Activated CD4-positive, alpha-beta memory T cell treated with anti-CD3 and anti-CD28 coated beads, Interleukin-2, amount 10 ng/mL, durations not matched to agents 7 days and 5 days (primary cell): ENCODE data around the gene HIF1AN. TPM values are rescaled to one million over a fixed set of nuclear protein-coding genes. Genes with fewer than 3 reads are reported as not detected.

Experiments
- CTCF ChIA-PET: fragments of 350-600 bp; sonication (Branson Sonifier 250); formaldehyde crosslinking; loops from one replicate; lab custom pipeline; 2021; ENCODE audit warnings: antibody characterized with exemption, inconsistent platforms; lab: Charles Lee
- POLR2A ChIA-PET: fragments of 350-600 bp; sonication (Branson Sonifier 250); formaldehyde crosslinking; loops from one replicate; lab custom pipeline; 2021; ENCODE audit warnings: antibody characterized with exemption; lab: Charles Lee
- DNase-seq: peaks from one replicate; pipeline ENCODE4 v3.0.0-alpha.2; 2020
- H3K27ac Mint-ChIP-seq: one replicate; pipeline ENCODE4 v1.8.0; 2021; ENCODE audit warnings: mild to moderate bottlenecking, mixed read lengths
- H3K27me3 Mint-ChIP-seq: one replicate; pipeline ENCODE4 v1.8.0; 2021; ENCODE audit warnings: mixed read lengths
- H3K36me3 Mint-ChIP-seq: one replicate; pipeline ENCODE4 v1.8.0; 2021; ENCODE audit warnings: low read depth, mixed read lengths
- H3K4me1 Mint-ChIP-seq: one replicate; pipeline ENCODE4 v1.8.0; 2021; ENCODE audit warnings: mixed read lengths
- H3K4me3 Mint-ChIP-seq: one replicate; pipeline ENCODE4 v1.8.0; 2021; ENCODE audit warnings: mild to moderate bottlenecking, mixed read lengths
- H3K9me3 Mint-ChIP-seq: one replicate; pipeline ENCODE4 v1.8.0; 2021; ENCODE audit warnings: mixed read lengths
- total RNA-seq, 2 experiments: library from RNA; stranded (reverse); gene quantifications; one replicate each; pipeline ENCODE4 v1.2.3, GENCODE V29; 2021

The HIF1AN gene
- total RNA-seq, 2 experiments from 2014 or later, result 57.7 to 58.8 TPM

DNA sequence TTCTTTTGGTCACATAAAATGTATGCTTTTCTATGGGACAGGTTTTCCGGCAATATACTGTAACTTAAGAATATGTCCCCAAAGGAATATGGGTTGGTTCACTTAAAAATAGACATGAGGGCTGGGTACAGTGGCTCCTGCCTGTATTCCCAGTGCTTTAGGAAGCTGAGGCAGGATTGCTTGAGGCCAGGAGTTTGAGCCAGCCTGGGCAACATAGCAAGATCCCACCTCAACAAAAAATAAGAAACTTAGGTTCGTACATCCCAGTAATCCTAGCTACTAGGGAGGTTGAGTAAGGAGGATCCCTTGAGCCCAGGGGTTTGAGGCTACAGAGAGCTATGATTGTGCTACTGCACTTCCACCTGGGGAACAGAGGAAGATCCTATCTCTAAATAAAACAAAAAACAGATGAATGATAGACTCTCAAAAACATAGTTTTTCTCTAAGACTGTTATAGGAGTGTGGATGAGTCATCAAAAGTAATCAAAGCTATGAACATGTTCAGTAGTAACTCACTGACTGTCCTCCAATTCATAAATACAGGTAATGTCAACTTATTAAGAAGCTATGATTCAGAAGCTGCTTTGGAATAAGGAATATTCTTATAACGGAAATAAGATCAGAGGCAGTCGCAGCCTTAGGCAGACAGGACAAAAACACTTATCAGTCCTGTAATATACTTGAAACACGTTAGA, 13.5 kb upstream of the HIF1AN start:
- H3K4me1 Mint-ChIP-seq, result peaks cover 38% of the 10 kb centered on the region
- H3K36me3 Mint-ChIP-seq, result peaks cover 56% of the 10 kb centered on the region
- no peaks in the 10 kb centered on the region for H3K9me3 Mint-ChIP-seq
- DNase-seq, result no peak
- no peaks in the 10 kb centered on the region for H3K27me3 Mint-ChIP-seq
- no peak overlapping the region for H3K4me3 Mint-ChIP-seq
- CTCF ChIA-PET, result interaction anchor here (0.6 to 9.6 kb wide), 4 partner anchors 12 to 326 kb away, joined by 3 to 94 read pairs (median 4); no protein-coding TSS in a partner anchor
- POLR2A ChIA-PET, result interaction anchor here (0.5 to 5.9 kb wide), 8 partner anchors 10 to 162 kb away, joined by 3 to 103 read pairs (median 4); partner anchors contain the start of gene HIF1AN
- H3K27ac Mint-ChIP-seq, result no peak overlapping the region

DNA sequence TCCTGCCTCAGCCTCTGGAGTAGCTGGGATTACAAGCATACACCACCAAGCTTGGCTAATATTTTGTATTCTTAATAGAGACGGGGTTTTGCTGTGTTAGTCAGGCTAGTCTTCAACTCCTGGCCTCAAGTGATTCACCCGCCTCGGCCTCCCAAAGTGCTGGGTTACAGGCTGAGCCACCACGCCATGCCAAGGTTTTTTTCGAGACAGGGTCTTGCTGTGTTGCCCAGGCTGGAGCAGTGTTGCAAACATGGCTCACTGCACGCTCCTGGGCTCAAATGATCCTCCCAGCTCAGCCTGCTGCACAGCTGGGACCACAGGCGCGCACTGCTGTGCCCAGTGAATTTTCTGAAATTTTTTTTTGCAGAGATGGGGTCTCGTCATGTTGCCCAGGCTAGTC, 12.8 kb upstream of the HIF1AN start:
- H3K27me3 Mint-ChIP-seq, result no peaks in the 10 kb centered on the region
- peaks cover 56% of the 10 kb centered on the region for H3K36me3 Mint-ChIP-seq
- H3K4me3 Mint-ChIP-seq, result no peak overlapping the region
- H3K4me1 Mint-ChIP-seq, result peaks cover 37% of the 10 kb centered on the region
- no peak overlapping the region for H3K27ac Mint-ChIP-seq
- H3K9me3 Mint-ChIP-seq, result no peaks in the 10 kb centered on the region
- DNase-seq, result no peak
- CTCF ChIA-PET, result interaction anchor here (0.9 to 9.6 kb wide), 3 partner anchors 11 to 40 kb away, joined by 3 to 94 read pairs (median 5); no protein-coding TSS in a partner anchor
- POLR2A ChIA-PET, result interaction anchor here (0.5 to 1.7 kb wide), 6 partner anchors 10 to 44 kb away, joined by 3 to 11 read pairs (median 4); partner anchors contain the start of gene HIF1AN

GRCh38 chr10:100524206-100524605, 11.5 kb upstream of the HIF1AN start:
- Mint-ChIP-seq H3K9me3 (no peaks in the 10 kb centered on the region), H3K27me3 (no peaks in the 10 kb centered on the region), H3K27ac (no peak overlapping the region), H3K4me3 (no peak overlapping the region), H3K4me1 (peaks cover 33% of the 10 kb centered on the region), H3K36me3 (peaks cover 57% of the 10 kb centered on the region)
- CTCF ChIA-PET, result interaction anchor here (1.5 to 9.6 kb wide), 2 partner anchors 10 to 13 kb away, joined by 3 to 94 read pairs; no protein-coding TSS in a partner anchor
- POLR2A ChIA-PET, result interaction anchor here (1.3 to 8.6 kb wide), 3 partner anchors 11 to 42 kb away, joined by 5 to 135 read pairs (median 5); partner anchors contain the start of gene HIF1AN
- no peak for DNase-seq

DNA sequence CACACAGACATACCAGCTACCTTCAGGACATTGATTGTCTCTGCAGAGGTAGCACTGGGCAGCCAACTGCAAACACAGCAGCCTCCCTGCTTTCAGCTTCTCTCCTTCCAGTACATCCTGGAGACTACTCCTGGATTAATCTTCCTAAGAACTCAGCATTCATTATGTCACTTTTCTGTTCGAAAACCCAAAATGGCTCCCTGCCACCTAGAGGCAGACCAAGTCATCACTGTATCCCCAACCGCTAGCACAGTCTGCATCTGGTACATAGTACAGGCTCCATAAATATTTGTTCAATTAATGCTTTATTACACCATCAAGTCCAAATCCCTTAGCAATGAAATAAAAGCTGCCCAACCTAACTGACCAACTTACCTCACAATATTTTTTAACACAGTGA, 11.1 kb upstream of the HIF1AN start:
- Mint-ChIP-seq H3K4me1 (peaks cover 32% of the 10 kb centered on the region), H3K4me3 (no peak overlapping the region), H3K9me3 (no peaks in the 10 kb centered on the region), H3K36me3 (peaks cover 57% of the 10 kb centered on the region), H3K27me3 (no peaks in the 10 kb centered on the region), H3K27ac (no peak overlapping the region)
- DNase-seq, result no peak
- ChIA-PET POLR2A (interaction anchor here (0.6 to 8.6 kb wide), 5 partner anchors 10 to 358 kb away, joined by 3 to 135 read pairs (median 5); partner anchors contain the start of gene HIF1AN), CTCF (interaction anchor here (1.5 to 9.6 kb wide), 3 partner anchors 10 to 42 kb away, joined by 3 to 94 read pairs (median 12); no protein-coding TSS in a partner anchor)

- POLR2A ChIA-PET, result interaction anchor here (0.6 to 8.6 kb wide), 8 partner anchors 7 to 190 kb away, joined by 3 to 135 read pairs (median 8); partner anchors contain the start of genes HIF1AN and SCD
- Mint-ChIP-seq H3K36me3 (peaks cover 52% of the 10 kb centered on the region), H3K27ac (peak overlapping the region; percentile 95), H3K4me3 (peak overlapping the region; percentile 90), H3K4me1 (peaks cover 45% of the 10 kb centered on the region), H3K27me3 (no peaks in the 10 kb centered on the region), H3K9me3 (no peaks in the 10 kb centered on the region)
- no peak for DNase-seq
- CTCF ChIA-PET, result interaction anchor here (0.7 to 9.6 kb wide), 4 partner anchors 11 to 45 kb away, joined by 3 to 94 read pairs (median 30); no protein-coding TSS in a partner anchor
Measured at GRCh38 chr10:100528123-100528886, 7.4 kb upstream of the HIF1AN start.

DNA sequence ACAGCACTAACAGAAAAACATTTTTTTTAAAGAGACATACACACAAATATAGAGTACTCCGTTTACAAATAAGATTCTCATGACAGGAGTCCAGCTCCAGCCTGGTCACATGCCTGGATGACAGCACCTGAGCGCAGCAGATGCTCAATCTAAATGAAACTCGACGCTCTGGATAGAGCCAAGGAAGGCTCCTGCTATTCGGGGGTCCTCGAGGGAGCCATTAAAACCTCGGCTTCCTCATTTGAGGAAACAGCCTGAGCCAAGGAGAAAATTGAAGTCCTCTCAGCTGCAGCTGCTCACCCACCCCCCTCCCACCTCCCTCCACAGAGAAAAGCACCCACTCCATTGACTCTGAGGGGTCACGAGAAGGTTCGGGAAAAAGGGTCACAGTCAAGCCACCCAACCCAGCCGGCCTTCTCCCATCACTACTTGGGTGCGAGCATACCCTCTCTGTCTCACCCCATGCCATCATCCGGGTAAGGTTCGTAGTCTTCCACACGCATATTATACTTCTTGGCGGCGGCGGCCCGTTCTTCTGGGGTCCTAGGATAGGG, 6.7 kb upstream of the HIF1AN start:
- no peaks in the 10 kb centered on the region for H3K27me3 Mint-ChIP-seq
- no peak for DNase-seq
- peaks cover 45% of the 10 kb centered on the region for H3K36me3 Mint-ChIP-seq
- POLR2A ChIA-PET, result interaction anchor here (0.9 to 8.6 kb wide), 5 partner anchors 11 to 182 kb away, joined by 4 to 135 read pairs (median 9); partner anchors contain the start of gene SCD
- peak overlapping the region; percentile 90 for H3K4me3 Mint-ChIP-seq
- CTCF ChIA-PET, result interaction anchor here (4.1 to 9.6 kb wide), 2 partner anchors 12 to 18 kb away, joined by 54 to 94 read pairs; no protein-coding TSS in a partner anchor
- H3K27ac Mint-ChIP-seq, result peak overlapping the region; percentile 95
- H3K4me1 Mint-ChIP-seq, result peaks cover 42% of the 10 kb centered on the region
- H3K9me3 Mint-ChIP-seq, result no peaks in the 10 kb centered on the region

GRCh38 chr10:100529475-100530298, 6.1 kb upstream of the HIF1AN start, which contains the start of gene NDUFB8:
Gene NDUFB8 (minus strand): TSS chr10:100529871. CDS start chr10:100529851, 20 bp downstream.
- ChIA-PET CTCF (interaction anchor here (1.0 to 9.6 kb wide), 4 partner anchors 11 to 19 kb away, joined by 7 to 94 read pairs (median 33); no protein-coding TSS in a partner anchor), POLR2A (interaction anchor here (0.6 to 8.6 kb wide), 9 partner anchors 9 to 159 kb away, joined by 3 to 135 read pairs (median 4); no protein-coding TSS in a partner anchor)
- H3K4me3 Mint-ChIP-seq, result peak within 1 kb of the TSS; percentile 90
- H3K9me3 Mint-ChIP-seq, result no peaks in the 10 kb centered on the region
- peaks cover 41% of the 10 kb centered on the region for H3K4me1 Mint-ChIP-seq
- peaks cover 38% of the 10 kb centered on the region for H3K36me3 Mint-ChIP-seq
- DNase-seq, result peak; percentile 90
- peak within 1 kb of the TSS; percentile 95 for H3K27ac Mint-ChIP-seq
- no peaks in the 10 kb centered on the region for H3K27me3 Mint-ChIP-seq

- Mint-ChIP-seq H3K27ac (peak overlapping the region; percentile 38), H3K9me3 (no peaks in the 10 kb centered on the region), H3K36me3 (peaks cover 22% of the 10 kb centered on the region), H3K4me3 (no peak overlapping the region), H3K27me3 (no peaks in the 10 kb centered on the region), H3K4me1 (peaks cover 32% of the 10 kb centered on the region)
- ChIA-PET CTCF (no interaction called here), POLR2A (interaction anchor here (8.6 kb wide), 1 partner anchor 21 kb away, joined by 135 read pairs; no protein-coding TSS in a partner anchor)
- DNase-seq, result no peak
Measured at GRCh38 chr10:100531761-100532160, 4.0 kb upstream of the HIF1AN start.

DNA sequence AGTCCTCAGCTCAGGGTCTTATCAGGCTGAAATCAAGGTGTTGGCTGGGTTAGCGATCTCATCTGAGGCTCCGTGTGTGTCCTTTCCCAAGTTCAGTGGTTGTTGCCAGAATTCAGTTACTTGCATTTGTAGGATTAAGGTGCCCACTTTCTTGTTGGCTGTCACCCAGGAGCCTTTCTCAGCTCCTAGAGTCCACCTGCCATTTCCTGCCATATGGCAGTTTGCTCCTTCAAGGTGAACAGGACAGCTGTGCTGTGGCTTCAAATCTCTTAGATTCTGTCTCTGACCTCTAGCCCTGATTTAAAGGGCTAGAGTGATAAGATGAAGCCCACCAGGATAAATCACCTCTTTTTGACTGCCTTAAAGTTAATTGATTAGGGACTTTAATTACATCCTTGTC, 1.0 kb upstream of the HIF1AN start:
- Mint-ChIP-seq H3K27ac (peak overlapping the region; percentile 5), H3K4me1 (peaks cover 20% of the 10 kb centered on the region), H3K36me3 (peaks cover 23% of the 10 kb centered on the region), H3K27me3 (no peaks in the 10 kb centered on the region), H3K9me3 (no peaks in the 10 kb centered on the region), H3K4me3 (no peak overlapping the region)
- CTCF ChIA-PET, result interaction anchor here (0.6 to 2.6 kb wide), 7 partner anchors 10 to 276 kb away, joined by 3 to 13 read pairs (median 4); no protein-coding TSS in a partner anchor
- DNase-seq, result no peak
- POLR2A ChIA-PET, result interaction anchor here (0.7 to 2.3 kb wide), 2 partner anchors 10 to 25 kb away, joined by 3 to 43 read pairs; no protein-coding TSS in a partner anchor

DNA sequence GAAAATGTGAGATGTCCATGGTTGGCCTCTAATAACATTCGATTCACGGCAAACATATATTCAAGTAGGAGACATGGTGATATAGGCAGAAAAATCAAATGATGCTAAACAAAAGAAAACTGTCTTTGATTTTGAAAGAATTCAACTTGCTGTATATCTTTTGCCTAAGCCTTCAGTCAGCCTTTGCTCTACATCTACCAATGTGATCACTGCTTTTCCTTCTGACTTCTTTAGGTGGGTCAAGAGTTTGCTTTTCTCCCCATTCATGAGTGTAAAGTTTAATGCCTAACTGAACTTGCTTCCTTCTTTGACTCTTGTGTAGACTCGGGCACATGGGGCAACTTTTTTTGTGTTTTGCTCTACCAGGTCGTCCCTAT, 417 bp upstream of the HIF1AN start:
- peaks cover 15% of the 10 kb centered on the region for H3K4me1 Mint-ChIP-seq
- peaks cover 25% of the 10 kb centered on the region for H3K36me3 Mint-ChIP-seq
- no peaks in the 10 kb centered on the region for H3K27me3 Mint-ChIP-seq
- no peak for DNase-seq
- no peak overlapping the region for H3K4me3 Mint-ChIP-seq
- H3K9me3 Mint-ChIP-seq, result no peaks in the 10 kb centered on the region
- ChIA-PET CTCF (interaction anchor here (0.6 to 2.6 kb wide), 20 partner anchors 9 to 463 kb away, joined by 3 to 33 read pairs (median 6); partner anchors contain the start of genes BLOC1S2, SCD and SEC31B), POLR2A (interaction anchor here (0.7 to 2.3 kb wide), 20 partner anchors 8 to 803 kb away, joined by 3 to 43 read pairs (median 4); partner anchors contain the start of genes COX15, CUTC, ERLIN1 and KAZALD1)
- H3K27ac Mint-ChIP-seq, result peak overlapping the region; percentile 5

DNA sequence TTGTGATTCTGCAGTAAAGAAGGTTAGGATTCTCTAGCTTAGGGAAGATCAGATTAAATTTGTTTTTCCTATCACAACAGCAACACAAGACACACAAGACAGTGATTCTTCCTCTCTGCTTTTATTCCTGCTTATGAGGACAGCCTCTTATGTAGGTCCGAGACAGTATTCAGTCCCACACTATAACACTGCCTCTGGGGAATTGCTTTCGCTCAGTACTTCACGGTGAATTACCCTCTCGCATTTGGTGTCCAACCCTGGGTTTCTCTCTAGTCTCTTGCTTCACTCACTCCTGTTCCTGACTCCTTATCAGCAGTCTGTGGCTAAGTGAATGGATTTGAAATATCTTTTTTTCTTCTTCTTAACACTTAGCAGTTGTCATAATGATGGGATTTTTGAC, 1.7 kb downstream of the HIF1AN start:
- CTCF ChIA-PET, result interaction anchor here (2.6 kb wide), 1 partner anchor 19 kb away, joined by 13 read pairs; no protein-coding TSS in a partner anchor
- H3K27me3 Mint-ChIP-seq, result no peaks in the 10 kb centered on the region
- no peak for DNase-seq
- H3K4me1 Mint-ChIP-seq, result peaks cover 8% of the 10 kb centered on the region
- H3K4me3 Mint-ChIP-seq, result no peak overlapping the region
- H3K9me3 Mint-ChIP-seq, result no peaks in the 10 kb centered on the region
- no peak overlapping the region for H3K27ac Mint-ChIP-seq
- peaks cover 42% of the 10 kb centered on the region for H3K36me3 Mint-ChIP-seq
- POLR2A ChIA-PET, result no interaction called here
